Fibroblast of gingiva (primary cell): Measurements from ENCODE around the gene PDXDC1.
A peak's percentile ranks its signal among the peaks of the same experiment; 100 is the strongest.
"Not testable (repeated sequence)": the region's sequence is repeated elsewhere in the genome, so short reads cannot be mapped to it uniquely, and the experiment has no call there.

Source experiments
- DNase-seq: peaks from one replicate; pipeline ENCODE4 v3.0.0-alpha.2; 2011; ENCODE audit warnings: low read depth

The PDXDC1 gene

DNA sequence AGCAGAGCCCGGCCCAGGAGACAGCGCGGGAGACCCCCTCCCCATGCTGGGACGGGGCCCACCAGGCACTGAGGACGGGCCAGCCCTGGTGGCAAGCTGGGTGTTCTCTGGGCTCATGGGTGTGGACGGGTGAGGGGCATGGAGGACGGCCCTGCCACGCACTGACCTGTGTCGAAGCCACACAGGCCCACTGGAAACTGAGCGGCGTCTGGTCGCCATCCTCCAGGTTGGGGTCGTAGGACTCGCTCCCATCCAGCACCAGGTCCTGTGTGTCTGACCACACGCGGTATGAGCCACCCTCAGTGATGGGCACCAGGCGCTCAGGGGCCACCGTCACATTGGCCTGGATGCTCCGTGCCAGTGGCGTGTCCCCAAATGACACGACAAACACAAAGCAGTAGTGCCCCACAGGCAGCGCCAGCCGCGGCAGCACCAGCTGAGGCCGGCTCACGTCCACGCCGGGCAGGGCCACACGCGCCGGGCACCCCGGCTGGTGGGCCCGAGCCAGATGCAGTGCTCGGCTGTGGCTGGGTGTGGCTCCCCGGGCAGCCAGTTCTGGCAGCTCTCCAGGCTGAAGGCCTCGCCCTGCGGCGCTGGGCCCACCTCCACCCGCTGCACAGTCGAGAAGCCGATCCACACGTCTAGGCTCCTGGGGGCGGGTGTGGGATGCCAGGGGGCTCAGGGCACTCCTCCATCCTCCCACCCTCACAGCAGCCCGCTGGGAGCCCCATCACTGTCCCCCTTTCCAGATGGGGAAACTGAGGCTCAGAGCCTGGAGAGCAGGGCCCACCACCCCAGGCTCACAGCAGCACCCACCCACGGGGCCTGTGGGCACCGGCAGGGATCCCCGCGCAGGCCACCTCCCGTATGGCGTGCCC, 160.9 kb downstream of the PDXDC1 start:
- not testable (repeated sequence) for DNase-seq

DNA sequence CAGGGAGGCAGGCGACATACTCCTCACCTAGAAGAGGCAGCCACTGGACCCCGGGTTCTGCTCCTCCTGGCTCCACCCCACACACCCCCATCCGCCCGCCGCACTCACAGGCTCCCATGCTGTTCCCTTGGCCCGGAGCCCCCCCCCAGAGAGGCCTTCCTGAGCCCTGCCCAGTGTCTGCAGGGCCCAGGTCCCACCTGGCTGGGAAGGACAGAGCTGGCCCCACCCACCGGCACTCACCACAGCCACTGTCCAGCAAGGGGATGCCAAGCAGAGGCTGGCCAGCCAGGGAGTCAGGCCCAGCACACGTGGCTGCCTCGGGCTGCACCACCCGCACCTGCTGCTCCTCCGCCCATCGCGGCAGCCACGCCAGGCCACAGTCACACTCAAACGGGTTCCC, 162.7 kb downstream of the PDXDC1 start:
- DNase-seq: not testable (repeated sequence)

DNA sequence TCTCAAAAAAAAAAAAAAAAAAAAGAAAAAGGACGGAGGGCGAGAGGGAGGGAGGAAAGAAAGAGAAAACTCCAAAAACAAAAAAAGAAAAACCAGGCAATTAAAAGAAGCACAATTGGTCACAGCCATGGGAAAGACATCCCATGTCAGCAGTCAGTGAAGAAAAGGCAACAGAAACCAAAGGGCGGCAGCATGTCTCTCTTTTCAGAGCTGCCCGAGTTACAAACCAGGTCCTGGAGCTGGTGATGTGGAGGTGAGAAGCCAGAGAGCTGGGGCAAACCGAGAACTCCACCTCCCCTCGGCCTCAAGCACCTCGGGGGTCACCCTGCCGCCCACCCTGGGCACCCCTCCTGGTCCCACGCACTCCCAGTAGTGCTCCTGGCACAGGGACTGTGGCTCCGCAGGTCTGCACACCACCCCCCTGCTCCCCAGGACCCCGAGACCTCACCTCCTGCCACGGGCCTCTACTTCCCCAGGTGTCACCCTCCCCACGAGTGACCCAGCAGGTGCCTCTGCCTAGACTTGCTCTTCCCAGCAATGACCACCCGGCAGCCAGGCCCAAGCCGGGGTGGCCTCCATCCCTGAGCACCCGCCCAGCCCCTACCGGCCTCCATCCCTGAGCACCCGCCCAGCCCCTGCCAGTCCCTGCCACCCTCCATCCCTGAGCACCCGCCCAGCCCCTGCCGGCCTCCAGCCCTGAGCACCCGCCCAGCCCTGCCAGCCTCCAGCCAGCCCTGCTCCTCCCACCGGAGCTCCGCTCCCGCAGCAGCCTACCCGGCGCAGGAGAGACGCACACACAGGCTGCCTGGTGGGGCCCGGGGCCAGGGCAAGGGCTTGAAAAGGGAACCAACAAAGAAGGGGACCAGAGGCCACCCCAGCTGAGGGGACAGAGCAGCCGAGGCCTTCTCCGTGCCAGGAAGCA, 165.9 kb downstream of the PDXDC1 start:
- DNase-seq: not testable (repeated sequence)

DNA sequence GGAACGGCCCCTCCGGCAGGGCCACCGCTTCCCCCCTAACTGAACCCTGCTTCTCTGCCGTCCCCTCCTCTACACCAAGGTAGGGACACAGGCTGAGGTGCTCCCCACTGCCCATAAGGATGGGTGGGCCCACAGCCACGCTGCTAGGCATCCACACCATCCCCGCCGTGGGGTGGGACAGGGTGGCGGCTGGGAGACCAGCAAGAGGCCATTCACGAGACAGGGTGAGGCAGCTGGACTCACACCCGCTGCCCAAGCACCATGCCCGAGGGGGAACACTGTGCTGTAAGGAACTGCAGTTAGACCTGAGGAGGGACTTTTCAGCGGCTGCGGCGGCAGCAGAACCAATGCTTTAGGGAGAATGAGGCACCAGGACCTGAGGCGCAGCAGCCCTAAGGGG, 166.8 kb downstream of the PDXDC1 start:
- no peak for DNase-seq

DNA sequence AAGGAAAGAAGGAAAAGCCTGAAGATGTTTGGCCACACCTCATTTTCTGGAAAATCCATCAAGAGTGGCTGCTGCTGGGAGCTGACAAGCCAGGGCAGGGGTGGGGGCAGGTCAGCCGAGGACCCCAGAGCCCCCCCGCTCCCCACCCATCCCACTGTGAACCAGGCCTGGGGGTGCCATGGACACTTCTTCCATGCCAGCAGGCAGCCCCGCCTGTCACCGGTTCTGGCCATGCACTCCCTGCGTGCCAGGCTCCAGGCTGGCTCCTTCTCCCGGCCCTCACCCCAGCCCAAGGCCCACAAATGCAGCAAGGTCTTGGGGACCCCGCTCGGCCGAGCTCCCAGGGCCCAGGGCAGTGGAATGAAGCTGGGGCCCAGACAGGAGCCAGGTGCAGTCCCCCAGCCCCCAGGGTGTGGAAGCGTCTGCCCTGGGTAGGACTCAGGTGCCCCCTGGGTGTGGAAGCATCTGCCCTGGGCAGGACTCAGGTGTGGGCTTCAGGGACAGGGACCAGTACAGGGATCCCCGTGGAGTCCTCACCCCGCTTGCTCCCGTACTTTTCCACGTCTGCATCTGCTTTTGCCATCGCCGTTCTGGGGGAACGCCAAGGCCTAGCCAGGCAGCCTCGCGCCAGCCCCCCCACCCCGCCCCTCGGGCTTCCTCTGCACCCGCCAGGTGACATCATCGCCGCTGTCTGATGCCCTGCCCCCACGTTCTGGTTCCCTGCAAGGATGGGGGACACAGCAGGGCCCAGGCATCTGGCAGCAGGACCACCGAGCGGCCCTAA, 167.5 kb downstream of the PDXDC1 start:
- not testable (repeated sequence) for DNase-seq

DNA sequence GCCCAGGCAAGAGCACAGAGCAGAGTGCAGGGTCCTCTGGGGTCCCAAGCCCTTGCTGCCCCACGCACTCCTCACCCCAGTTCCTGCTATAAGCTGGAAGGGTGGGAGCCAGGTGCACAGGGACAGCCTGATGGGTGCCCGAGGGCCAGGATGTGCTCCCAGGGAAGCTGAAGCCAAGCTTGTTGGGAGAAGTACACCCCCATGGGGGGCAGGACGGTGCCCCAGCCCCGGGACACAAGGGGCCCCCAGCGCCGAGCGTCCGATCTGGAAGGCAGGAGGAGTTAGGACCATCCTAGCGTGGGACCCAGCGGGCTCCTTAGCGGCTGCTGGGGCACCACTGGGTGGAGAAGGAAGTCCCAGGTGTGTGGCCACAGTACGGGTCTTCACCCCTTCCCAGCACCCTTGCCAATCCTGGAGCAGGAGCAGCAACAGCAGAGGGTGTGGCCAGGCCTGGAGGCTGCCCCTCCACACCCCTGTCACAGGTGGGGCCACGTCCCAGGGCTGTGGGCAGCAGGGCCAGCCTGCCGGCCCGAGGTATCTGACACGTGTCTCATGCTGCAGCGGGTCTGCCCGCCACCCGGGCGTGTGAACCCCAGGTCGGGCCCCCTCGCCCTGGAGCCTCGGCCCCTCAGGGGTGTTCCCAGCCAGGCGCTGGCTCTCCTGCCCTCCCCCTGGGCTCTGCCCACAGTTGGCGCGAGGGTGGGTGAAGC, 168.2 kb downstream of the PDXDC1 start:
- DNase-seq: not testable (repeated sequence)

DNA sequence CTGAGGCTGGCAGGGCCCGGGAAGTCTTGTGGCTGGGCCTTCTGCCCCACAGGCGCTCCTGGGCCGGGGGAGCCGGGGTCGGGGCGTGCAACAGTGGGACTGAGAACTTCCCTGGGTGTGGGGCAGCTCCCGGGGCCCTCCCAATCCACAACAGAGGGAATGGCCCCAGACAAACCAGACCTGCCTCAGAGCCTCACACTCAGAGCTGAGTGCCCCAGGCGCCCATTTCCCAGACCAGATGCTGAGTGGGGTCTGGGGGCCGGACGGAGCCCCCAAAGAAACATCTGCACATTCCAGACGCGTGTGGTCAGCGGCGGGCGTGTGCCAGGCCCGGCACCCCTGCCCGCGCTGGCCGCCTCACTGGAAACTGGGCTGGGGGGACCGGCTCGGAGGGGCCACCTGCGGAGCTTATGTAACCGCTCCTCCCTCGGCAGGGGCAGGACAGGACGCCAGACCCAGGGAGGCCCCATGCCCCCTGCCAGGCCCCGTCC, 168.8 kb downstream of the PDXDC1 start:
- not testable (repeated sequence) for DNase-seq

DNA sequence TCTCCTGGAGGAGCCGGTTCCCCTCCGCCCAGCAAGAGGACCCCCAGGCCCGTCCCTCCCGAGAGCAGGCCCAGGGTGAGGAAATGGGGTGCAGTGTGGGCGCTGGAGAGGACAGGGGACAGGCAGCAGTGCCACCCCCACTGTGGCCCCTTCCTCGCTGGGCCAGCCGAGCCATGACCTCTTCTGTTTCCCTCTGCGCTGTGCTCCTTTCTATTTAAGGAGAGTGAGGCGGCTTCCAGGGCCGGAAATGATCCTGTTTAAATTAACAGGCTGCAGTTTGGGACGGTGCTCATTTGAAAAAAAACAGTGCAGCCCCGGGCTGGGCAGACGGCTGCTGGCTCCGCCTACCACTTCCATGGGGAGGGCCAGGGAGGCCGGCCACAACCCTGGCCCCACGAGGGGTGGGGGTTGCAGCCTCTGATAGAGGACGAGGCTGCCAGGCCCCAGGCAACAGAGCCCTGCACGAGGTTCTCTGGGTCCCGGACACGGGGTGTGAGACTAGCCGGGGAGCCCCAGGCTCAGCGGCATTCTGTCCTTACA, 169.3 kb downstream of the PDXDC1 start:
- DNase-seq: peak; percentile 49

DNA sequence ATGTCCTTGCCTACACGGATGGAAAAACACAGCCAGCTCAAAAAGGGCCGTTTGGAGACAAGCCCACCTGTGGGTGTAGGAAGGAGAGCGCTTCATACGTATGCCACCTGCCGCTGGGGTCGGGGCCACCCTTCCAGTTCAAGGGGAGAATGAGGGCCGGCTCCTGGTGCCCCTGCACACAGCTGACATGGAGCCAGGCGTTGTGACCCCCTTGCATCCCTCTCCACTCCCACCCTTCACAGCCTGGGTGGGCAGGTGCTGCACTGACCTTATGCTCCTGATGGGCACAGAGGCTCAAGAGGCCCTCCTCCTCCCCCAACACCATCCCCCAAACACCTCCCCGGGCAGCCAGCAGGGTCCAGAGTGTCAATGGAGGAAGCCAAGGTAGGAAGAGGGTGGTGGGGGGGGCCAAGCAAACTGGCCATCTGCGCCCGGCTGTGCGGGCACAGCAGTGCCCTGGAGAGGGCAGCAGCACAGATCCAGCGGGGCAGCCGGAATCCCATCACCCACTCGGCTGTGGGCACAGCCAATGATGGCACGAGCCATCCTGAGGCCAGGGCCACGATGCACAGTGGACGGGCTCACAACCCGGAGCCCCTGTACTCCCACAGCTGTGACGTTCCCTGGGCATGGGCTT, 170.1 kb downstream of the PDXDC1 start:
- not testable (repeated sequence) for DNase-seq

DNA sequence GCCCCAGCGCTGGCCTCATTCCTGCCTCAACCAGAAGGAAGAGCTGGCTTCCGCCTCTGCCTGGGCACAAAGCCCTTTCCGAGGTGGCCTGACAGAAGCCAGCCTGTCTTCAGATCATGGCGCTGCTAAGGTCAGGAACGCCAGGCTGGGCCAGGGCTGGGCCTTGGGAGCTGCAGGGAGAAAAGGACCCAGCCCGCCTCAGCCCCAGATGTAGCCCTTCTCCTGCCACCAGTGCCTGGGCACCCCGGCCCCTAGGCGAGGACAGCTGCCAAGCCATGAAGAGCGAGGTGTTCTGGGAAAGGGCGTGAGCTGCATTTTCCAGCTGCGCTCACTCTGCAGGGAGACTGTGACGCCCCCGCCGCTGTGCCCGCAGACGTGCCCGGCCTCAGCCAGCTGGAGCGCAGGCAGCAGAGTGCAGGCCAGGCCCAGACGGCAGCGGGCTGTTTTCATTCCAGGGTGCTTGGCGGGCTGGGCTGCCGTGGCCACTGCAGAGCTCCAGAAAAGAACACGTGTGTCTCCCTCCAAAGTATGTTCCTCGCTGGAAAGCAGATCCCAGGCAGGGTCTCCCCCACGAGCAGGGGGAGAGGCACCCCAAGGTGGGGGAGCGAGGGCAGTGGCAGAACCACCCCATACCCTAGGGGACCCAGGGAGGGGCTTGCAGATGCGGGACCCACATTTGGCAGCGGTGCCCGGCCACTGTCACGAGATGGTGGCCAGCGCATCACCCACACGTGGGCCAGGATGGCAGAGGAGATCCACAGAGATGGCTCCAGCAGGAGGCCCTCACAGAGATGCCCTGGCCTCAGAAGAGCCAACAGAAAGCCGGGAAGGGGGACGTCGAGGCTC, 170.8 kb downstream of the PDXDC1 start:
- DNase-seq: peak; percentile 70

DNA sequence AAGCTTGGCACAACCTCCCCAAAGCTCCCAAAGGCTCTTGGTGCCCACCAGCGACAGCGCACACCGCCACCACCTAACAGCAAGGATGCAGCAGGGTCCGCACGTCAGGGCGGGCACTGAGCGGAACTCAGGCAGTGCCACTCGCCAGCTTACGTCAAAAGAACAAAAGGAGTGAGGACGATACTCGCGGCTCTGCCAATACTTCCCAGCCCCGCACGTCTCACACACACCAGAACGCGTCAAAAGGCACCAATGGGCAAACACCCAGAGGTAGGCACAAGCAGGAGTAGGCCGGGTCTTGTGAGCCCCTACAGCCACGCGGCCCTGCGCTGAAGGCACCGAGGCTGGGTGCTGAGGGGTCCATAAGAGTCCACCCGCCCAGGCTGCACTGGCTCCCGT, 171.4 kb downstream of the PDXDC1 start:
- DNase-seq: not testable (repeated sequence)

DNA sequence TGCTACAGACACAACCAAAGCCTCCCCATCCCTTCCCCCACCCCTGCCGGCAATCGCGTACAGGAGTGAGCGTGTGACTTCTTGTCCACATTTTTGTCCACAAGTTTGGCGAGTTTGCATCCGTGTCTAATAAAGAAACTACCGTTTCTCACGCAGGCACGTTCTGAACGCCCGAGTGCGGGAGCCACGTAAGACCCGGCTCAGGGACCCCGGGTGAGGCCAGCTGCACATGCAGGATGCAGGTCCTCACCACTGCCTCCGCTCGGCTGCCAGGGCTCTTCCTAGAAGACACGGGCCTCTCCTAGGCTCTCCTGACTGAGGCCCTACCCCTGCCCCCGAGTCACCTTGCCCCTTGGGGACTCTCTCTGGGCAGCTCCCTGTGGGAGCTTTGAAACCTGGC, 174.0 kb downstream of the PDXDC1 start:
- DNase-seq: not testable (repeated sequence)

DNA sequence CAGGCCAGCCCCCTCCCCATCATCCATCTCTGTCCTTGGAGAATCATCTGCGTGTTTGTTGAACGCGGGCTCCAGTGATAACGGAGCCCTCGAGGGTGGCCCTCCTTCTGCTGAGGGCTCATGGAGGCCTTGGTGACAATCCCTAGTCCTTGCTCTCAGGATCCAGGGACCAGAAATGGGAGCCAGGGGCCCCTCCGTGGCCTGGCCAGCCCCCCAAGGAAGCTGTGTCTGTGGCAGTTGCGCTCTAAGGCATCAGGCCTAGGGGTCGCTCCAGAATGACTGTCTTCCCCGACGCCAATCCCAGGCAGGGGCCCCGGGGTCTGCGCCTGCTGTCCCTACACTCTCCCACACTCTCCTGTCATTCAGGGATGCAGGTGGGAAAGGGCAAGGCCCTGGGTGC, 174.4 kb downstream of the PDXDC1 start:
- not testable (repeated sequence) for DNase-seq

DNA sequence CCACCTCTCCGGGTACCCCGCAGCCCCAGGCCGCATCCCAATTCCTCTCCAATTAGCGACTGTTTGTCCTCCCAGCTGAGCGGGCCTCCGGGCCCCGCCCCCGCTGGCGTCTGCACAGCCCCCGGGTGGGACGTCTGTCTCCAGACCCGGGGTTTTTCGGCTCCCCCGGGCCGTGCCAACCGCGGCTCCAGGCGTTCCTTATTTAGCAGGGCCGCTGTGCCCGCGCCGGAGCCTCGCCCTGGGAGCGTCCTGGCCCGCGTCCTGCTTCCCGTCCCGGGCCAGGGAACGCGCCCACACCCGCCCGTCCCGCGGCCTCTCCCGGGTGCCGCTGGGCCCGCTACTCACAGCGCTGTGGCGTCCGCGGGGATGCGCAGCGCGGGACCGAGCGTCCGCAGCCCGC, 179.2 kb downstream of the PDXDC1 start:
- DNase-seq: peak; percentile 43

DNA sequence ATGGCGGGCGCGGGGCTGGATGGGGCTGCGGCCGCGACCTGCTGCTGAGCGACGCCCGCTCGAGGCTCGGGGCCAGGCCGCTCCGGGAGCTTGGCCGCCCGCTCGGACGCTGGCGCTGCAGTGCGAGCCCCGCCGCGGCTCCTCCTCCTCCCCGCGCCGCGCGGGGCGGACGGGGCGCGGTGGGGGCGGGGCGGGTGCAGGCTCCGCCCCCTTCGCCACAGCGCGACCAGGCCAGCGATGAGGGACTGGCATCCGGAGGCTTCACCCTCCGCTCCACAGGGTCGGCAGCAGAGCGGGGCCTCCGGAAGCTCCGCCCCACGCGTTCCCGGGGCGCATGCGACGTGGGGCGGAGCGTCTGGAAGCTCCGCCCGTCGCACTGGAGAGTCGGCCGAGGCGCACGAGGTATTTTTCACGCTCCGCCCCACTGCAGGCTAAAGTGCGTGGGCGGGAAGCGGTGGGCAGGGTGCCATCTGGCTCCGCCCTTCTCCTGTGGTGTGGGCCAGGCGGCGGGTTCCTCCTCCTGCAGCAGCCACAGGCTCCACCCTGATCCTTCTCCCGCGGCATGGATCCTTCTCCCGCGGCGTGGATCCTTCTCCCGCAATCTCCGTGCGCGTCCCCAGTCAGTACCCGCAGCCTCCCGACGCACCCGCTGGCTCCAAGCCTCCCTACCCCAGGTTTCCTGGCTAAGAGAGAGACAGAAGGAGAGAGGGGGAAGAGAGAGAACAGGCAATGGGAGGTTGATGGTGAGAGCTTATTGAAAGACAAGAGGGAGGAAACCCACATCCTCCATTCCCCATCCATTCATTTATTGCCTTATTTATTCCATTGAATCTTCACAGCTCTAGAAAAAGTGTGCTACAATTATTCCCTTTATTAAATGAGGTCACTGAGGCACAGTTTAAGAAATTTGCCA, 180.1 kb downstream of the PDXDC1 start:
- DNase-seq: peak; percentile 91

DNA sequence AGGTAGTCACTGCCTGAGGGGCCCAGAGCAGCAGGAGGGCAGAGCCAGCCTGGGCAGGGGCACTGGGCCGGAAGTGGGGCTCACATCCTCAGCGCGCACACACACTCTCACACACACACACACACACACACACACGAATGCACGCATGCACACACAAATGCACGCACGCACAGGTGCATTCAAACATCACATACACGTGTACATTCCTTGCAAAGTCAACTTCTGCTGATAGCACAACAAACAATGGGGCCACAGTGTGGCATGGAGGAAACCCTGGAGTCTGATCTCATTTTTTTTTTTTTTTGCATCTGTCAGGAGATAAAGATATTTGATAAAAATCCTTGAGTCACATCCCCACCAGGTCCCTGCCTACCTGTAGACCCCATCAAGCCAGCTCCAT, 182.8 kb downstream of the PDXDC1 start:
- DNase-seq: not testable (repeated sequence)

DNA sequence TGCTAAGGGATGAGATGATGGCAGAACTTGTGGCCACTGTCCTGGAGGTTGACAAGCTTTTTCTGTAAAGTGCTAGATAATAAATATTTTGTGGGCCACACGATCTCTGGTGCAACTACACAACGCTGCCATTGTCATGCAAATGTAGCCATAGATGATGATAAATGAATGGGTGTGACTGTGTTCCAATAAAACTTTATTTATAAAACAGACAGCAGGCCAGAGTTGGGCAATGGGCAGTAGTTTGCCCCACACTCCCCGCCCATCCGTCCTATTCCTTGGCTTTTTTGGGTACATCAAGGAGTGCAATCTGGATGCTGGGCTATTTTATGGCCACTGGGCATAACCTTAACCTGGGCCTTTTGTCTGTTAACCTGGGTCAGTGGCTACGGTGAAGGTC, 184.8 kb downstream of the PDXDC1 start:
- not testable (repeated sequence) for DNase-seq

DNA sequence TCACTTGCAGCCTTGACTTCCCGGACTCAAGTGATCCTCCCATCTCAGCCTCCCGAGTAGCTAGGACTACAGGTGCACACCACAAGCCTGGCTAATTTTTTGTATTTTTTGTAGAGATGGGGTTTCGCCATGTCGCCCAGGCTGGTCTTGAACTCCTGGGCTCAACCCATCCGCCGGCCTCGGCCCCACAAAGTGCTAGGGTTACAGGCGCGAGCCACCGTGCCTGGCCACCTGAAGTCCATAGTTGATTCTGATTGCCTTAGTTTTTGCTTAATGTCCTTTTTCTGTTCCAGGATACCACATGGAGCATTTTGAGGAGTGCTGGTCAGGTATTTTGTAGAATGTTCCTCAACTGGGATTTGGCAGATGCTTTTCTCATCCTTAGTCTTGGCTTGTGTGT, 185.7 kb downstream of the PDXDC1 start:
- not testable (repeated sequence) for DNase-seq
